Measurements from ENCODE around the gene LRRN1. TPM values are rescaled to one million over a fixed set of nuclear protein-coding genes. Genes with fewer than 3 reads are reported as not detected.

Gene LRRN1
- total and polyA plus RNA-seq, 9 of the 15 experiments (the other 6 are each of a cell fraction or from before 2014, with no cell fraction given), result 0.11 TPM; not detected in 8

DNA sequence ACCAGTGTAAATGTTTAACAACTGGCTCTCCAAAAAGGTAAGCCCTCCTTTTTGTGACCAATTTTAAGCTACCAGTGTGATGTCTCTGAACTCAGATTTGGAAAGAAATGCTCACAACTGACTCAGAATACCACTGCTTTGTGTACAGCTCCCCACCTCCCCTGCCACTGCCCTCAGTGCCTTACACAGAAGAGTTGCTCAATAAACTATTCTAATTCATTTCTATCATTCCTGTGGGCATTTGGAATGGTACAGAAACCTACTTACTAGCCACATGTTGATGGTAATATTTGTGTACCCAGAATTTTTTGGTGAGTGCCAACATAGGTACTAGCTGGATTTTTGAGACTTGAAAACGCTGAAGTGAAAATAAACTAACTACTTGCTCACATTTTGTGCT is 16.0 kb downstream of the LRRN1 start:
- Histone ChIP-seq H2AFZ (ENCODE audit: low read depth, low read length) (no peak overlapping the region), H3K79me2 (ENCODE audit: control insufficient read depth, insufficient read depth, low read length) (no peaks in the 10 kb centered on the region), H3K9me3 (replicated peaks; ENCODE audit: control insufficient read depth, insufficient read depth, low read depth, low read length) (no peaks in the 10 kb centered on the region), H3K4me2 (ENCODE audit: insufficient read depth, low read length) (no peak overlapping the region), H3K4me1 (replicated peaks in 1 of 2; ENCODE audit: control insufficient read depth in 2 of 2, insufficient read depth in 2 of 2, low read length in 2 of 2) (no peaks in the 10 kb centered on the region), H4K20me1 (replicated peaks; ENCODE audit: control insufficient read depth, insufficient read depth, low read length) (no peaks in the 10 kb centered on the region), H3K4me3 (no peak overlapping the region), H3K9me1 (ENCODE audit: control insufficient read depth, insufficient read depth, low read length) (no peaks in the 10 kb centered on the region), H3K27ac (ENCODE audit: extremely low read depth, low read depth, low read length) (no peak overlapping the region), H3K9ac (ENCODE audit: insufficient read depth in 1 of 2, low read depth in 2 of 2, low read length in 2 of 2) (no peak overlapping the region), H3K27me3 (ENCODE audit: control insufficient read depth in 2 of 2, insufficient read depth in 2 of 2, low read length in 2 of 2) (no peaks in the 10 kb centered on the region), H3K36me3 (ENCODE audit: control insufficient read depth, insufficient read depth, low read length) (no peaks in the 10 kb centered on the region)
- ATAC-seq (no peak), DNase-seq (ENCODE audit: extremely low read depth in 1 of 4, low spot score in 3 of 4) (no peak), FAIRE-seq (no peak)
- CTCF ChIA-PET (ENCODE audit: low intra/inter-chr PET ratio), result no interaction called here
- POLR2A ChIA-PET, result no interaction called here
- BruUV-seq (replicated peaks), result no TSS peak
- 0% methylated on average over 1 of the region's 1 CpG for WGBS (ENCODE audit: insufficient coverage, low coverage, missing lambda C conversion rate)
- intact Hi-C loops (cut with micrococcal nuclease) (no loop called here), in situ Hi-C loops (cut with MboI) (loop anchor here (25.0 kb wide), 1 partner anchor 472 kb away; no protein-coding TSS in a partner anchor)
- no peak for TF ChIP-seq TAF7 (tag; IDR thresholded peaks at IDR 0.05)
- TF ChIP-seq KLF16 (IDR thresholded peaks at IDR 0.05), result no peak
- TF ChIP-seq CREB1 (IDR thresholded peaks at IDR 0.05), result no peak
- TF ChIP-seq CREB1 (CRISPR knock-in tag; IDR thresholded peaks at IDR 0.05), result no peak
- no peak for TF ChIP-seq ZBTB40 (IDR thresholded peaks at IDR 0.05)
- no peak for TF ChIP-seq ZBTB40 (CRISPR knock-in tag; IDR thresholded peaks at IDR 0.05)
- no peak for TF ChIP-seq MYBL2 (IDR thresholded peaks at IDR 0.05; ENCODE audit: low read depth)
- no peak for TF ChIP-seq MYBL2 (CRISPR knock-in tag; IDR thresholded peaks at IDR 0.05; ENCODE audit: borderline replicate concordance)
- no peak for TF ChIP-seq ZBTB11 (CRISPR knock-in tag; IDR thresholded peaks at IDR 0.05)
- no peak for TF ChIP-seq PCBP1 (IDR thresholded peaks at IDR 0.05; ENCODE audit: low read depth, low read length, poor library complexity, severe bottlenecking)
- no peak for TF ChIP-seq POLR2H (tag; IDR thresholded peaks at IDR 0.05; ENCODE audit: low read depth)
